ENCODE measurements around the gene CETN1. TPM values are rescaled to one million over a fixed set of nuclear protein-coding genes. Genes with fewer than 3 reads are reported as not detected.

Gene CETN1
- total and polyA plus RNA-seq, 4 donors = not detected

- Histone ChIP-seq H3K27me3 (ENCODE audit: control insufficient read depth in 3 of 3, insufficient read depth in 3 of 3, low read length in 2 of 3) (no peaks in the 10 kb centered on the region), H3K4me1 (ENCODE audit: control insufficient read depth in 5 of 5, insufficient read depth in 5 of 5, low read length in 5 of 5) (peaks cover 0 to 8% (median 3%) of the 10 kb centered on the region in 5 donors), H3K9me3 (ENCODE audit: control insufficient read depth in 4 of 4, insufficient read depth in 3 of 4, low read length in 3 of 4) (peaks cover 0 to 3% (median 0%) of the 10 kb centered on the region in 4 donors), H3K9ac (ENCODE audit: insufficient read depth in 1 of 2, low read length in 2 of 2) (no peak overlapping the region), H3K4me3 (no peak overlapping the region), H3K27ac (ENCODE audit: low read depth in 1 of 2, low read length in 1 of 2) (no peak overlapping the region), H3K36me3 (ENCODE audit: control insufficient read depth in 4 of 4, insufficient read depth in 4 of 4, low read length in 4 of 4) (no peaks in the 10 kb centered on the region)
- DNase-seq (no peak), ATAC-seq (ENCODE audit: insufficient read depth, low FRiP score) (no peak)
- 80 to 91% methylated on average over 4 of the region's 4 CpGs for WGBS, 2 donors
- TF ChIP-seq CTCF (IDR thresholded peaks at IDR 0.05; ENCODE audit: control extremely low read depth, extremely low read depth) = no peak
These were observed 28.6 kb upstream of the CETN1 start for GRCh38 chr18:551404-552061.

- Histone ChIP-seq H3K9ac (ENCODE audit: insufficient read depth in 1 of 2, low read length in 2 of 2) (no peak overlapping the region), H3K4me1 (ENCODE audit: control insufficient read depth in 5 of 5, insufficient read depth in 5 of 5, low read length in 5 of 5) (peaks cover 0 to 10% (median under 1%) of the 10 kb centered on the region in 5 donors), H3K4me3 (no peak overlapping the region), H3K27ac (ENCODE audit: low read depth in 1 of 2, low read length in 1 of 2) (no peak overlapping the region), H3K36me3 (ENCODE audit: control insufficient read depth in 4 of 4, insufficient read depth in 4 of 4, low read length in 4 of 4) (no peaks in the 10 kb centered on the region), H3K27me3 (ENCODE audit: control insufficient read depth in 3 of 3, insufficient read depth in 3 of 3, low read length in 2 of 3) (no peaks in the 10 kb centered on the region), H3K9me3 (ENCODE audit: control insufficient read depth in 4 of 4, insufficient read depth in 3 of 4, low read length in 3 of 4) (peaks cover 0 to 3% (median 0%) of the 10 kb centered on the region in 4 donors)
- no peak for TF ChIP-seq CTCF (IDR thresholded peaks at IDR 0.05; ENCODE audit: control extremely low read depth, extremely low read depth)
- ATAC-seq (ENCODE audit: insufficient read depth, low FRiP score) = no peak
- 70 to 82% methylated on average over 13 of the region's 13 CpGs for WGBS, 2 donors
- DNase-seq = peak in 2 of 3 donors; percentile 23 to 71
These were observed 24.3 kb upstream of the CETN1 start for GRCh38 chr18:555705-556457.

GRCh38 chr18:564708-565561 lies 15.2 kb upstream of the CETN1 start:
- DNase-seq (no peak), ATAC-seq (ENCODE audit: insufficient read depth, low FRiP score) (no peak)
- Histone ChIP-seq H3K9me3 (ENCODE audit: control insufficient read depth in 4 of 4, insufficient read depth in 3 of 4, low read length in 3 of 4) (no peaks in the 10 kb centered on the region), H3K9ac (ENCODE audit: insufficient read depth in 1 of 2, low read length in 2 of 2) (no peak overlapping the region), H3K4me1 (ENCODE audit: control insufficient read depth in 5 of 5, insufficient read depth in 5 of 5, low read length in 5 of 5) (peaks cover 0 to 30% (median 0%) of the 10 kb centered on the region in 5 donors), H3K4me3 (no peak overlapping the region), H3K27me3 (ENCODE audit: control insufficient read depth in 3 of 3, insufficient read depth in 3 of 3, low read length in 2 of 3) (no peaks in the 10 kb centered on the region), H3K36me3 (ENCODE audit: control insufficient read depth in 4 of 4, insufficient read depth in 4 of 4, low read length in 4 of 4) (no peaks in the 10 kb centered on the region), H3K27ac (ENCODE audit: low read depth in 1 of 2, low read length in 1 of 2) (no peak overlapping the region)
- TF ChIP-seq CTCF (IDR thresholded peaks at IDR 0.05; ENCODE audit: control extremely low read depth, extremely low read depth) = no peak
- 65 to 70% methylated on average over 11 of the region's 11 CpGs for WGBS, 2 donors
